HCT116 (cell line): Measurements from ENCODE around the gene TNIP1. TPM values are rescaled to one million over a fixed set of nuclear protein-coding genes. Genes with fewer than 3 reads are reported as not detected.

Experiments used
- ATAC-seq: fragments of 200-7000 bp; cut with Tn5 transposase; 2 replicates; pipeline ENCODE4 v1.9.1; 2020; ENCODE audit warnings: mild to moderate bottlenecking, moderate library complexity
- BruUV-seq: library from RNA; stranded (reverse); fragments of 400-500 nt; replicated peaks from 2 replicates; lab custom pipeline; 2021; lab: Mats Ljungman, UMichigan
- CTCF ChIA-PET: fragments of 300-600 bp; sonication (Branson Sonifier 250); formaldehyde crosslinking; loops from one replicate; lab custom pipeline; 2021; ENCODE audit warnings: antibody characterized with exemption; lab: Charles Lee
- POLR2A ChIA-PET: fragments of 300-600, 350-600 bp; sonication (Branson Sonifier 250); formaldehyde crosslinking; loops from one replicate; lab custom pipeline; 2021; ENCODE audit warnings: antibody characterized with exemption; lab: Charles Lee
- RAD21 ChIA-PET, 2 experiments: fragments of 300-600 bp; sonication (Branson Sonifier 250); formaldehyde crosslinking; loops; one replicate each; lab custom pipeline; 2023; ENCODE audit warnings: low total read pairs in 2 of 2; ENCODE audit not compliant: uncharacterized antibody in 2 of 2, unreplicated experiment in 2 of 2, low non-redundant PET in 1 of 2; lab: Charles Lee
- DNase-seq: peaks from one replicate; pipeline ENCODE4 v3.0.0-alpha.2; 2010; ENCODE audit warnings: low read depth, low spot score
- H2AFZ ChIP-seq: fragments of 200-600 bp; shearing (Covaris generic), sonication (generic); 2 replicates; pipeline ENCODE4 v1.6.1; 2017; ENCODE audit warnings: low read depth, mixed run types, mixed read lengths, antibody characterized with exemption, low read length; ENCODE audit not compliant: poor library complexity, severe bottlenecking
- H3K27ac ChIP-seq: 2 replicates; pipeline ENCODE4 v1.5.1; 2012; ENCODE audit warnings: low read depth, low read length
- H3K27me3 ChIP-seq: fragments of 200-600 bp; sonication (generic); 2 replicates; pipeline ENCODE4 v1.6.1; 2016; ENCODE audit warnings: mixed run types, low read length, mixed read lengths; ENCODE audit not compliant: insufficient read depth
- H3K36me3 ChIP-seq, 2 experiments: fragments of 200-500 bp in 1 of 2; fragments of 200-600 bp in 1 of 2; sonication (Bioruptor generic) in 1 of 2; sonication (generic) in 1 of 2; 2 replicates each; pipeline versions ENCODE4 v1.5.1 to v1.6.1; 2014 to 2016; ENCODE audit warnings: low read length in 2 of 2, inconsistent platforms in 1 of 2, mixed read lengths in 1 of 2, mixed run types in 1 of 2; ENCODE audit not compliant: insufficient read depth in 2 of 2, control insufficient read depth in 1 of 2
- H3K4me1 ChIP-seq, 2 experiments: fragments of 200-600 bp in 1 of 2; sonication (generic) in 1 of 2; 2 replicates each; pipeline versions ENCODE4 v1.5.1 to v1.6.1; 2012 to 2017; ENCODE audit warnings: low read length in 2 of 2, inconsistent platforms in 1 of 2, mild to moderate bottlenecking in 1 of 2, mixed read lengths in 1 of 2, mixed run types in 1 of 2, moderate library complexity in 1 of 2; ENCODE audit not compliant: insufficient read depth in 2 of 2, control insufficient read depth in 1 of 2
- H3K4me2 ChIP-seq: fragments of 200-600 bp; sonication (generic); 2 replicates; pipeline ENCODE4 v1.6.1; 2017; ENCODE audit warnings: mixed run types, low read length, mixed read lengths
- H3K4me3 ChIP-seq, 2 experiments: fragments of 200-600 bp in 1 of 2; sonication (generic) in 1 of 2; replicated peaks in 1 of 2; 2 replicates each; pipeline ENCODE4 v1.5.1; 2011 to 2016; ENCODE audit warnings: low read length in 2 of 2, control low read depth in 1 of 2, low read depth in 1 of 2, mild to moderate bottlenecking in 1 of 2, mixed read lengths in 1 of 2, mixed run types in 1 of 2
- H3K79me2 ChIP-seq: fragments of 200-600 bp; sonication (generic); 2 replicates; pipeline ENCODE4 v1.6.1; 2017; ENCODE audit warnings: mild to moderate bottlenecking, mixed run types, low read length, moderate library complexity, mixed read lengths; ENCODE audit not compliant: insufficient read depth
- H3K9ac ChIP-seq: fragments of 200-600 bp; sonication (generic); 2 replicates; pipeline ENCODE4 v1.6.1; 2016; ENCODE audit warnings: low read length, mixed read lengths
- H3K9me2 ChIP-seq: fragments of 200-600 bp; sonication (generic), shearing (Covaris generic); 2 replicates; pipeline ENCODE4 v1.6.1; 2017; ENCODE audit warnings: mixed run types, mild to moderate bottlenecking, moderate library complexity; ENCODE audit not compliant: insufficient read depth
- H3K9me3 ChIP-seq, 2 experiments: fragments of 200-500 bp in 1 of 2; fragments of 200-600 bp in 1 of 2; sonication (Bioruptor generic) in 1 of 2; sonication (generic) in 1 of 2; 2 replicates each; pipeline ENCODE4 v1.6.1; 2014 to 2017; ENCODE audit warnings: low read length in 2 of 2, mixed read lengths in 2 of 2, inconsistent platforms in 1 of 2, low read depth in 1 of 2, mild to moderate bottlenecking in 1 of 2, mixed run types in 1 of 2, moderate library complexity in 1 of 2; ENCODE audit not compliant: control insufficient read depth in 1 of 2, insufficient read depth in 1 of 2
- H4K20me1 ChIP-seq: fragments of 200-600 bp; sonication (generic), shearing (Covaris generic); 2 replicates; pipeline ENCODE4 v1.6.1; 2017; ENCODE audit warnings: mixed run types, mild to moderate bottlenecking, moderate library complexity; ENCODE audit not compliant: insufficient read depth
- CBX3 ChIP-seq: IDR thresholded peaks from 2 replicates; pipeline ENCODE4 v1.6.1; 2012; ENCODE audit warnings: low read depth
- FOSL1 ChIP-seq: IDR thresholded peaks from 2 replicates; pipeline ENCODE4 v1.6.1; 2012; ENCODE audit warnings: low read depth
- JUND ChIP-seq: IDR thresholded peaks from 2 replicates; pipeline ENCODE4 v1.6.1; 2012
- POLR2A ChIP-seq: IDR thresholded peaks from 2 replicates; pipeline ENCODE4 v1.7.0; 2011; ENCODE audit warnings: borderline replicate concordance; ENCODE audit not compliant: insufficient read depth, insufficient read length; ENCODE audit errors: extremely low read depth
- RAD21 ChIP-seq: IDR thresholded peaks from 2 replicates; pipeline ENCODE4 v1.6.1; 2012; ENCODE audit warnings: low read depth, mild to moderate bottlenecking
- YY1 ChIP-seq: IDR thresholded peaks from 2 replicates; pipeline ENCODE4 v1.6.1; 2011; ENCODE audit warnings: low read length, low read depth, moderate library complexity, mild to moderate bottlenecking; ENCODE audit not compliant: insufficient replicate concordance; ENCODE audit errors: extremely low read depth
- ZBTB33 ChIP-seq: IDR thresholded peaks from 2 replicates; pipeline ENCODE4 v1.6.1; 2011; ENCODE audit warnings: mild to moderate bottlenecking, low read length, moderate library complexity; ENCODE audit not compliant: insufficient replicate concordance; ENCODE audit errors: extremely low read depth
- ZFX ChIP-seq: fragments of 450-650 bp; IDR thresholded peaks from 2 replicates; pipeline ENCODE4 v1.6.1; 2017
- intact Hi-C: fragments of 100-400 bp; cut with micrococcal nuclease; formaldehyde crosslinking; loops from 2 replicates; pipeline ENCODE4 v1.10.0; 2022
- total RNA-seq: library from RNA; stranded (reverse); gene quantifications from one replicate; pipeline ENCODE4 v1.2.1, GENCODE V29; 2021; ENCODE audit not compliant: unreplicated experiment
- TF ChIP-seq, protein P1 (sequence below): IDR thresholded peaks from 2 replicates; pipeline ENCODE4 v1.6.1; 2012

Gene TNIP1
- total RNA-seq, 1 experiment from 2014 or later: 46.0 TPM

GRCh38 chr5:151016700-151017099 is 64.1 kb downstream of the TNIP1 start:
- POLR2A ChIA-PET: no interaction called here

More at GRCh38 chr5:151016700-151017099, 64.1 kb downstream of the TNIP1 start:
- no peaks in the 10 kb centered on the region for H4K20me1 ChIP-seq
- H2AFZ ChIP-seq: no peak overlapping the region
- H3K4me2 ChIP-seq: no peak overlapping the region
- intact Hi-C loops: no loop called here
- no TSS peak for BruUV-seq
- no peaks in the 10 kb centered on the region for H3K9me3 ChIP-seq
- CTCF ChIA-PET: no interaction called here
- H3K27ac ChIP-seq: no peak overlapping the region
- no peaks in the 10 kb centered on the region for H3K36me3 ChIP-seq
- no peaks in the 10 kb centered on the region for H3K27me3 ChIP-seq
- H3K4me3 ChIP-seq: no peak overlapping the region
- H3K4me1 ChIP-seq: no peaks in the 10 kb centered on the region
- no peak overlapping the region for H3K9ac ChIP-seq
- no peaks in the 10 kb centered on the region for H3K9me2 ChIP-seq
- RAD21 ChIA-PET: no interaction called here
- no peak for ATAC-seq
- no peak for TF ChIP-seq ZFX
- no peak for TF ChIP-seq FOSL1
- no peak for TF ChIP-seq POLR2A
- TF ChIP-seq, protein P1, sequence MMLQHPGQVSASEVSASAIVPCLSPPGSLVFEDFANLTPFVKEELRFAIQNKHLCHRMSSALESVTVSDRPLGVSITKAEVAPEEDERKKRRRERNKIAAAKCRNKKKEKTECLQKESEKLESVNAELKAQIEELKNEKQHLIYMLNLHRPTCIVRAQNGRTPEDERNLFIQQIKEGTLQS: no peak
- no peak for TF ChIP-seq CBX3
- no peak for TF ChIP-seq ZBTB33
- no peak for TF ChIP-seq YY1
- no peak for TF ChIP-seq RAD21
- TF ChIP-seq JUND: no peak
- no peaks in the 10 kb centered on the region for H3K79me2 ChIP-seq
- no peak for DNase-seq
